ENCODE data around the gene ACACB.

ACACB gene
- 28.6 to 44.9 reads per million in 2 donors for total RNA-seq

GRCh38 chr12:109115758-109116610 is at the start of gene ACACB:
Gene ACACB, plus strand, starts transcription at chr12:109116587. Its CDS starts 22,819 bp downstream, at chr12:109139406.
- DNase-seq: no peak

GRCh38 chr12:109069307-109070271 is 46.8 kb upstream of the ACACB start:
- DNase-seq: no peak

- DNase-seq: no peak
Measured at GRCh38 chr12:109074866-109075265, 41.5 kb upstream of the ACACB start.

GRCh38 chr12:109082751-109083150 is 33.6 kb upstream of the ACACB start:
- no peak for DNase-seq

GRCh38 chr12:109084425-109084824 is 32.0 kb upstream of the ACACB start:
- DNase-seq: no peak

- no peak for DNase-seq
Measured at GRCh38 chr12:109085590-109085989, 30.8 kb upstream of the ACACB start.

GRCh38 chr12:109087250-109087649 is 29.1 kb upstream of the ACACB start:
- DNase-seq: no peak

GRCh38 chr12:109088818-109089217 is 27.6 kb upstream of the ACACB start:
- DNase-seq: no peak

- DNase-seq: no peak
Measured at GRCh38 chr12:109089683-109090082, 26.7 kb upstream of the ACACB start.

GRCh38 chr12:109092497-109093021 is 23.8 kb upstream of the ACACB start:
- no peak for DNase-seq

- DNase-seq: peak; percentile 93
Measured at GRCh38 chr12:109093022-109093918, 23.1 kb upstream of the ACACB start, which contains the start of gene ALKBH2. Gene ALKBH2, minus strand, starts transcription at chr12:109093472. Its CDS starts 686 bp downstream, at chr12:109092786.

GRCh38 chr12:109097140-109097434 is 19.3 kb upstream of the ACACB start:
- DNase-seq: no peak

- peak; percentile 90 for DNase-seq
Measured at GRCh38 chr12:109097435-109098182, 18.8 kb upstream of the ACACB start, which contains the start of gene UNG. Gene UNG, plus strand, starts transcription at chr12:109097597. Its CDS starts 83 bp downstream, at chr12:109097680.

GRCh38 chr12:109098183-109098604 is 18.2 kb upstream of the ACACB start:
- peak; percentile 50 for DNase-seq

GRCh38 chr12:109098651-109099050 is 17.7 kb upstream of the ACACB start:
- no peak for DNase-seq

- DNase-seq: no peak
Measured at GRCh38 chr12:109099431-109100020, 16.9 kb upstream of the ACACB start.

GRCh38 chr12:109100741-109101140 is 15.6 kb upstream of the ACACB start:
- no peak for DNase-seq

GRCh38 chr12:109102491-109102890 is 13.9 kb upstream of the ACACB start:
- DNase-seq: no peak

GRCh38 chr12:109105176-109105575 is 11.2 kb upstream of the ACACB start:
- DNase-seq: no peak

- no peak for DNase-seq
Measured at GRCh38 chr12:109109746-109110350, 6.5 kb upstream of the ACACB start.
